Heart left ventricle (tissue), 16 donors: ENCODE measurements around the gene SPTA1. TPM values are rescaled to one million over a fixed set of nuclear protein-coding genes. Genes with fewer than 3 reads are reported as not detected.

Experiments used
- ATAC-seq, 4 donors: fragments of 200-7000 bp; cut with Tn5 transposase; one replicate each; pipeline ENCODE4 v1.9.1; 2020 to 2022; ENCODE audit warnings: moderate library complexity in 4 of 4, mild to moderate bottlenecking in 3 of 4, moderate number of reproducible peaks in 1 of 4
- DNase-seq, 5 donors: peaks; one replicate each; pipeline ENCODE4 v3.0.0-alpha.2; 2020
- H3K27ac ChIP-seq, 12 donors: fragments of 200-600 bp; sonication (generic) in 4 of 12; one replicate each; pipeline versions ENCODE4 v1.5.0 to v1.8.0; 2016 to 2022; ENCODE audit warnings: mild to moderate bottlenecking in 2 of 12
- H3K27me3 ChIP-seq, 9 donors: fragments of 200-600 bp; sonication (generic) in 2 of 9; one replicate each; pipeline versions ENCODE4 v1.5.1 to v1.8.0; 2016 to 2022; ENCODE audit warnings: mild to moderate bottlenecking in 3 of 9
- H3K36me3 ChIP-seq, 9 donors: fragments of 200-600 bp; sonication (generic) in 2 of 9; one replicate each; pipeline versions ENCODE4 v1.5.0 to v1.8.0; 2018 to 2022; ENCODE audit warnings: mild to moderate bottlenecking in 2 of 9
- H3K4me1 ChIP-seq, 12 donors: fragments of 200-600 bp; sonication (generic) in 4 of 12; one replicate each; pipeline versions ENCODE4 v1.5.0 to v1.8.0; 2016 to 2022; ENCODE audit warnings: mild to moderate bottlenecking in 3 of 12
- H3K4me3 ChIP-seq, 12 donors: fragments of 200-600 bp; sonication (generic) in 4 of 12; one replicate each; pipeline versions ENCODE4 v1.5.0 to v1.8.0; 2017 to 2022; ENCODE audit warnings: mild to moderate bottlenecking in 9 of 12, moderate library complexity in 4 of 12
- H3K9me3 ChIP-seq, 12 donors: fragments of 200-600 bp; sonication (generic) in 4 of 12; one replicate each; pipeline versions ENCODE4 v1.5.0 to v1.8.0; 2016 to 2022; ENCODE audit warnings: mild to moderate bottlenecking in 1 of 12
- CTCF ChIP-seq, 12 donors: fragments of 200-600 bp; sonication (generic) in 4 of 12; IDR thresholded peaks; one replicate each; pipeline versions ENCODE4 v1.5.0 to v1.8.0; 2018 to 2022; ENCODE audit warnings: antibody characterized with exemption in 12 of 12, mild to moderate bottlenecking in 5 of 12
- POLR2A ChIP-seq, 2 donors: fragments of 450-650 bp; IDR thresholded peaks; one replicate each; pipeline ENCODE4 v1.6.1; 2017; ENCODE audit warnings: antibody characterized with exemption in 2 of 2, mild to moderate bottlenecking in 2 of 2, moderate library complexity in 2 of 2
- WGBS, 4 donors: extraction: QIAGEN DNeasy Blood & Tissue Kit in 2 of 4; methylation state at CpG; one replicate each; pipeline versions ENCODE4 v1.1.5 to v1.1.7; 2013 to 2018; 5-methylcytosine and 5-hydroxymethylcytosine counted together
- intact Hi-C, 10 donors: fragments of 100-400 bp; cut with DNase I; formaldehyde crosslinking; loops; one replicate each; pipeline versions ENCODE4 v1.11.1 to v1.14.2; 2022
- polyA plus RNA-seq, 2 donors: library from polyadenylated mRNA; stranded (reverse); fragments of 200-250 nt; gene quantifications; one replicate each; pipeline ENCODE4 v1.2.3, GENCODE V29; 2013
- total RNA-seq, 9 donors: library from RNA; depleted of rRNA in 2 of 9; stranded (reverse); fragments of >200 nt in 2 of 9; fragmentation: NEBNext Ultra II Directional in 3 of 9; extraction: Animal tissue kit (Norgen Biotek cat#: 25700) in 3 of 9; gene quantifications; one replicate each; pipeline versions ENCODE4 v1.1.0 to v1.2.4, GENCODE V29; 2016 to 2023
- donor health status: ischemic (EF 13 %, LVEDD 7.1; RV severe dilation, severe dysfunction).
- donor health status: healthy with polysubstance abuse.
- donor health status: DM: no; HTN: yes; CAD: no.
- donor health status: DM: no; HTN: no; CAD: no.
- donor health status: ischemic (EF 25% LVEDD 6.9; RV normal size, moderate dysfunction).
- donor health status: ischemic (EF 25% LVEDD 5.7; RV mildly dilated, moderate dysfunction).
- donor health status: healthy.
- donor health status: DM: yes; HTN: yes; CAD: no.
- donor health status: ischemic (EF 35%, LVEDD 5.7; RV mildly dilated, moderate dysfunction).
- donor health status: nonischemic (EF 11% LVEDD 7.7; RV severe dilation, severe dysfunction).
- donor health status: DM: yes; HTN: yes; CAD: no.
- donor health status: PGD.
- donor health status: ischemic (EF 29% LVEDD 5.4; RV normal size, mild dysfunction).
- donor health status: nonischemic (EF 23%, LVEDD 6.1; RV moderate dilation, normal function).

Gene SPTA1
- total and polyA plus RNA-seq, 11 donors: 0.06 to 0.99 (median 0.19) TPM; not detected in 5

GRCh38 chr1:158644449-158644848 is 42.1 kb downstream of the SPTA1 start:
- TF ChIP-seq CTCF (IDR thresholded peaks at IDR 0.05): no peak
- no peak for TF ChIP-seq POLR2A (IDR thresholded peaks at IDR 0.05)
- H3K27ac ChIP-seq: no peak overlapping the region
- intact Hi-C loops: loop anchor here in 1 of 10 donors (10.0 kb wide), 1 partner anchor 140 kb away; no protein-coding TSS in a partner anchor
- WGBS, 4 donors: 71 to 79% (median 74%) methylated on average over 2 of the region's 2 CpGs
- no peaks in the 10 kb centered on the region for H3K9me3 ChIP-seq
- H3K4me1 ChIP-seq: peaks cover 0 to 19% (median 0%) of the 10 kb centered on the region in 12 donors
- peak in 1 of 4 donors; percentile 36 for ATAC-seq
- H3K36me3 ChIP-seq: no peaks in the 10 kb centered on the region
- H3K4me3 ChIP-seq: no peak overlapping the region
- DNase-seq: no peak
- H3K27me3 ChIP-seq: no peaks in the 10 kb centered on the region

GRCh38 chr1:158638904-158639303 is 47.6 kb downstream of the SPTA1 start:
- ATAC-seq (no peak), DNase-seq (no peak)
- TF ChIP-seq POLR2A (IDR thresholded peaks at IDR 0.05) (no peak), CTCF (IDR thresholded peaks at IDR 0.05) (no peak)
- no peak overlapping the region for H3K27ac ChIP-seq
- intact Hi-C loops: loop anchor here in 1 of 10 donors (1.0 kb wide), 1 partner anchor 8 kb away; no protein-coding TSS in a partner anchor
- H3K27me3 ChIP-seq: no peaks in the 10 kb centered on the region
- no peaks in the 10 kb centered on the region for H3K36me3 ChIP-seq
- no peaks in the 10 kb centered on the region for H3K4me1 ChIP-seq
- H3K4me3 ChIP-seq: no peak overlapping the region
- H3K9me3 ChIP-seq: no peaks in the 10 kb centered on the region

GRCh38 chr1:158638146-158638545 is 48.4 kb downstream of the SPTA1 start:
- H3K4me1 ChIP-seq: no peaks in the 10 kb centered on the region
- no peak overlapping the region for H3K4me3 ChIP-seq
- TF ChIP-seq POLR2A (IDR thresholded peaks at IDR 0.05) (no peak), CTCF (IDR thresholded peaks at IDR 0.05) (no peak)
- intact Hi-C loops: no loop called here
- 54 to 89% (median 72%) methylated on average over 4 of the region's 4 CpGs for WGBS, 4 donors
- ATAC-seq (no peak), DNase-seq (no peak)
- no peaks in the 10 kb centered on the region for H3K27me3 ChIP-seq
- H3K27ac ChIP-seq: no peak overlapping the region
- H3K9me3 ChIP-seq: no peaks in the 10 kb centered on the region
- no peaks in the 10 kb centered on the region for H3K36me3 ChIP-seq

- Histone ChIP-seq H3K27me3 (no peaks in the 10 kb centered on the region), H3K4me3 (no peak overlapping the region), H3K27ac (no peak overlapping the region), H3K36me3 (no peaks in the 10 kb centered on the region), H3K4me1 (no peaks in the 10 kb centered on the region), H3K9me3 (no peaks in the 10 kb centered on the region)
- intact Hi-C loops: no loop called here
- ATAC-seq (no peak), DNase-seq (no peak)
- TF ChIP-seq POLR2A (IDR thresholded peaks at IDR 0.05) (no peak), CTCF (IDR thresholded peaks at IDR 0.05) (no peak)
- 93 to 97% (median 95%) methylated on average over 3 of the region's 3 CpGs for WGBS, 4 donors
Measured at GRCh38 chr1:158613764-158614163, 72.8 kb downstream of the SPTA1 start.
